AG09309 (cell line): Measurements from ENCODE around the gene PBX4.
A peak's percentile ranks its signal among the peaks of the same experiment; 100 is the strongest.

Experiments
- DNase-seq: peaks from one replicate; pipeline ENCODE4 v3.0.0-alpha.2; 2010; ENCODE audit warnings: low read depth
- H3K4me3 ChIP-seq: 2 replicates; pipeline ENCODE4 v1.5.1; 2011; ENCODE audit warnings: mild to moderate bottlenecking, low read depth, low read length, moderate library complexity; ENCODE audit not compliant: control insufficient read depth
- CTCF ChIP-seq: IDR thresholded peaks from 2 replicates; pipeline ENCODE4 v1.5.1; 2011; ENCODE audit warnings: mild to moderate bottlenecking, low read depth, low read length, inconsistent platforms; ENCODE audit not compliant: insufficient read depth, control insufficient read depth; ENCODE audit errors: missing control alignments

The PBX4 gene

DNA sequence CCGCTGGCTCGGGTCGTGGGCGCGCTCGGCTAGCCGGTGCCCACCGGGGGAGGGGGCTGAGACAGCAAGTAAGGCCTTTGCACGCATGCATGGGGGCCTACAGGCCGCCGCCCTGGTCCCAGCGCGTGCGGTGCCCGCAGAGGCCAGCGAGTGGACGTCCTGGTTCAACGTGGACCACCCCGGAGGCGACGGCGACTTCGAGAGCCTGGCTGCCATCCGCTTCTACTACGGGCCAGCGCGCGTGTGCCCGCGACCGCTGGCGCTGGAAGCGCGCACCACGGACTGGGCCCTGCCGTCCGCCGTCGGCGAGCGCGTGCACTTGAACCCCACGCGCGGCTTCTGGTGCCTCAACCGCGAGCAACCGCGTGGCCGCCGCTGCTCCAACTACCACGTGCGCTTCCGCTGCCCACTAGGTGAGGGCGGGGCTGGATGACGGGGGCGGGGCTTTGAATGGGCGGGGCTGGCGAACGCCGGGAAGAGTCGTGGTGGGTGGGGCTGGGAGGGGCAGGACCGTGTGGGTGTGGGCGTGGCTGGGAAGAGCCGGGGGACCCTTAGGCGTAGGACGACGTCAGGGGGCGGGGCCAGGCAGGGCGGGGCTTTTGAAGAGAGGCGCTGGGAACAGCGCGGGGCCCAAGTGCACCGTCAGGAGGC lies 78.3 kb downstream of the PBX4 start:
- H3K4me3 ChIP-seq: no peak overlapping the region
- TF ChIP-seq CTCF: no peak
- DNase-seq: no peak

- H3K4me3 ChIP-seq: no peak overlapping the region
- TF ChIP-seq CTCF: no peak
- DNase-seq: no peak
Observed at GRCh38 chr19:19539698-19540063, 78.8 kb downstream of the PBX4 start.

GRCh38 chr19:19538785-19539166 lies 79.7 kb downstream of the PBX4 start:
- H3K4me3 ChIP-seq: peak overlapping the region; percentile 29
- no peak for TF ChIP-seq CTCF
- DNase-seq: no peak

GRCh38 chr19:19538061-19538784 lies 80.3 kb downstream of the PBX4 start, which contains the start of gene CILP2:
TSS of gene CILP2 (plus strand) at chr19:19538265. CDS start at chr19:19538350, 85 bp downstream.
- DNase-seq: no peak
- H3K4me3 ChIP-seq: peak within 1 kb of the TSS; percentile 29

GRCh38 chr19:19537075-19538048 lies 81.1 kb downstream of the PBX4 start:
- no peak for TF ChIP-seq CTCF
- H3K4me3 ChIP-seq: no peak overlapping the region
- DNase-seq: no peak

More at GRCh38 chr19:19538061-19538784, 80.3 kb downstream of the PBX4 start, which contains the start of gene CILP2:
- no peak for TF ChIP-seq CTCF

DNA sequence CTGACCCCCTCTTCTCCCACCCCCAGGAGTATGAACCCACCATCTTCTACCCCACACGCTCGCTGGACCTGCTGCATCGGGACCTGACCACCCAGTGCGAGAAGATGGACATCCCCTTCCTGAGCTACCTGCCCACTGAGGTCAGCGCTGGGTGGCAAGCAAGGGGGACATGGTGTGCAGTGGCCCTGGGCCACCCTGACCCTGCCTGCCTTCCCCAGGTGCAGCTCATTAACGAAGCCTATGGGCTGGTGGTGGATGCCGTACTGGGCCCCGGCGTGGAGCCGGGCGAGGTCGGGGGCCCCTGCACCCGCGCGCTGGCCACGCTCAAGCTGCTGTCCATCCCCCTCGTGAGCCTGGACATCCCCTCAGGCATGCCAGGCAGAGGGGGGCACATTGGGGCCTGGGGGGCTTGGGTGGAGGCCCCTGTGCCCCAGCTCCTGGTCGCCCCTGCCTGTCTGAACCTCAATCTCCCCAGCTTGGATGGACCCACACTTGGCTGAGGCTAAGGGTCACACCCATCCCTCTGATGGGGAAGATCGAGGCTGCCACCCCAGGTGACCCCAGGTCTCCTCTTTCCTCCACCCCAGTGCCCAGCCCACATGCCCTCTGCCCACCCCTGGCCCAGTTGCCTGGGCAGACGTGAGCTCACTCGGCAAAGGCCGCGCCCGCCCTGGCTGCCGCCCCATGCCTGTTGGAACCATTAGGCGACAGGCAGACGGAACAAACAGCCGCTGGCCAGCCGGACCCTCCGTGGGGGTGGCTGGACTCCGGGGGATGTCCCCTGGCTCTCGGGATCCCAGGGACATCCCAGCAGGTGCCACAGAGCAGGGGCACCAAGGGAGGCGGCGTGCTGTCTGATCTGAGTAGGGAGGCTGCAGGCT lies 82.9 kb downstream of the PBX4 start:
- no peak for TF ChIP-seq CTCF
- no peak for DNase-seq
- H3K4me3 ChIP-seq: no peak overlapping the region
